Activated CD4-positive, alpha-beta T cell treated with anti-CD3 and anti-CD28 coated beads for 24 hours (primary cell): Measurements from ENCODE around the gene MAGED1.

ENCODE experiments used
- DNase-seq, 2 donors: peaks; one replicate each; pipeline ENCODE4 v3.0.0-alpha.2; 2020; ENCODE audit warnings: low read depth in 2 of 2

The MAGED1 gene, protein sequence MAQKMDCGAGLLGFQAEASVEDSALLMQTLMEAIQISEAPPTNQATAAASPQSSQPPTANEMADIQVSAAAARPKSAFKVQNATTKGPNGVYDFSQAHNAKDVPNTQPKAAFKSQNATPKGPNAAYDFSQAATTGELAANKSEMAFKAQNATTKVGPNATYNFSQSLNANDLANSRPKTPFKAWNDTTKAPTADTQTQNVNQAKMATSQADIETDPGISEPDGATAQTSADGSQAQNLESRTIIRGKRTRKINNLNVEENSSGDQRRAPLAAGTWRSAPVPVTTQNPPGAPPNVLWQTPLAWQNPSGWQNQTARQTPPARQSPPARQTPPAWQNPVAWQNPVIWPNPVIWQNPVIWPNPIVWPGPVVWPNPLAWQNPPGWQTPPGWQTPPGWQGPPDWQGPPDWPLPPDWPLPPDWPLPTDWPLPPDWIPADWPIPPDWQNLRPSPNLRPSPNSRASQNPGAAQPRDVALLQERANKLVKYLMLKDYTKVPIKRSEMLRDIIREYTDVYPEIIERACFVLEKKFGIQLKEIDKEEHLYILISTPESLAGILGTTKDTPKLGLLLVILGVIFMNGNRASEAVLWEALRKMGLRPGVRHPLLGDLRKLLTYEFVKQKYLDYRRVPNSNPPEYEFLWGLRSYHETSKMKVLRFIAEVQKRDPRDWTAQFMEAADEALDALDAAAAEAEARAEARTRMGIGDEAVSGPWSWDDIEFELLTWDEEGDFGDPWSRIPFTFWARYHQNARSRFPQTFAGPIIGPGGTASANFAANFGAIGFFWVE

DNA sequence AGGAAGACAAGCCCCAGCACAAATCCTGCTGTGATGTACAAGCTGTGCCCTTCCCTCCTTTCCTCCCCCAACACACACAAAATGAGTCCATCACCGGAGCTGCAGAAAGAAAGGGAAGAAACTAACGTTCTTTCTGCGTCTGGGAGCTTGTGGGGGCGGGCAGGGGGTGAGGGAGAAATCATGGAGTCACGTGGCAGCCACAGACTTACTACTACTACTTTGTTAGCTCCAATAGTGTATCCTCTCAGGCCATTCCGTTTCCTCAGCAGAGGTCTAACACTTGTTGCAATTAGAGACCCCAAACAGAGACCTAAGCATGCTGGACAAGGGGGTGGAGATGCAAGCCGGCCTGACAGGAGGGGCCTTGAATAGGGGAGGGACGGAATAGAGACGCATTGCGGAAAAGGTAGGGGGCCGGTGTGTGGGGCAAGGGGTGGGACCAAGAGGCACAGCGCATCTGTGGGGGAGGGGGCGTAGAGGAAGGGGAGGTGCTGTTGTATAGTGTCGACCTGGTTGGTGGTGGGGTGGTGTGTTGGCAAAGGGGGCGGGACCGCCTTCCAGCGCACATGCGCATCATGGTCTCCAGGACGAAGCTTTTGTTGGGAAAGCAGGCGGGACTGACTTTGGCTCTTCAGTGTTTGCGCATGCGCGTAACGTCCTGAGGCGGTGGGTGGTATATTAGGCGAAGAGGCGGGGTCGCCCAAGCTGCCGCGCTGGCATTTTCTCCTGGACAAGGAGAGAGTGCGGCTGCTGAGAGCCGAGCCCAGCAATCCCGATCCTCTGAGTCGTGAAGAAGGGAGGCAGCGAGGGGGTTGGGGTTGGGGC, at the start of gene MAGED1:
MAGED1 (plus strand) TSS at position 703 of the 825 bp plus-strand sequence. CDS start 682 bp downstream, outside the sequence.
- peak; percentile 49 to 59 for DNase-seq

DNA sequence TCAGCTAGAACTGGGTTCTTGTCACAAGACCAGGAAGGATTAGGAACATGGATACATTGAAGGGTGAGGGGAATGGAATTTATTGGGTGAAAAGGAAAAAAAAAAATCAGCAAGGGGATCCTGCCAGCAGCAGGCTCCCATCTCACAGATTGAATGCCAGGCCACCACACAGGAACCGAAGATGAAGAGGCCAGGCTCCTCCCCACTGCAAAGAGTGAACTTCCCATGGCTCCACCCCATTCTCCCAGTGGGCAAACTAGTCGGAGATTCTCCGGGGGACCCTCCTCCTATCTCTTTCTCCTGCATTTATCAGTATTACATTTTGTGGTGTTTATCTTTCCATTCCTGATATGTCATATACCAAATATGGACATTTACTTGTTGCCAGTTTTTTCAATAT, 46.0 kb upstream of the MAGED1 start:
- DNase-seq = no peak

DNA sequence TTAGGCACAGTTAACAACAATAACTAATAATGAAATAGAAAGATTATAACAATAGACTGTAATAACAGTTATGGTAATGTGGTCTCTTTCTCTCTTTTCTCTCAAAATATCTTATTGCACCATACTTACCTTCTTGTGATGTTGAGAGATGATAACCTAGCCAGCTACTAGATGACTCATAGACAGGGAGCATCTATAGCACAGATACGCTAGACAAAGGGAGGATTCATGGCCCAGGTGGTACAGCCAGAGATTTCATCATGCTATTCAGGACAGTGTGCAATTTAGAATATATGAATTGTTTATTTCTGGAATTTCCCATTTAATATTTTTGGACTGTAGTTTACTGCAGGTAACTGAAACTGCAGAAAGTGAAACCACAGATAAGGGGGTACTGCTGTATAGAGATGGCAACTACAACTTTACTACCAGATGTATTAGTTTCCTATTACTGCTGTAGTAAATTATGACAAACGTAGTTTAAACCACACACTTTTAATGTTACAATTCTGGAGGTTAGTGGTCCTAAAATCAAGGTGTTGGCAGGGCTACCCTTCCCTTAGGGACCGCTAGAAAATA, 41.8 kb upstream of the MAGED1 start:
- DNase-seq = no peak

DNA sequence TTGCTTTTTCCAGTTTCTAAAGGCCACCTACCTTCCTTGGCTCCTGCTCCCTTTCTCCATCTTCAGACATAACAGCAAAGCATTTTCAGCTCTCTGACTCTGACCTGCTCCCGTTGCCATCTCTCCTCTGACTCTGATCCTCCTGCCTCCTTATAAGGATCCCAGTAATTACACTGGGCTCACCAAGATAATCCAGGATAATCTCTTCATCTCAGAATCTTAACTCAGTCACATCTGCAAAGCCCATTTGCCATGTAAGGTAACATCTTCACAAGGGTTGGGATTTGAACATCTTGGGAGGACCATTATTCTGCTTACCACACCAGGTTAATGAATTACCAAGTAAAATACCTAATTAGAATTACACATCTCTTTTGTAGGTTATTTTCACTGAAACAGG, 41.3 kb upstream of the MAGED1 start:
- DNase-seq = no peak

DNA sequence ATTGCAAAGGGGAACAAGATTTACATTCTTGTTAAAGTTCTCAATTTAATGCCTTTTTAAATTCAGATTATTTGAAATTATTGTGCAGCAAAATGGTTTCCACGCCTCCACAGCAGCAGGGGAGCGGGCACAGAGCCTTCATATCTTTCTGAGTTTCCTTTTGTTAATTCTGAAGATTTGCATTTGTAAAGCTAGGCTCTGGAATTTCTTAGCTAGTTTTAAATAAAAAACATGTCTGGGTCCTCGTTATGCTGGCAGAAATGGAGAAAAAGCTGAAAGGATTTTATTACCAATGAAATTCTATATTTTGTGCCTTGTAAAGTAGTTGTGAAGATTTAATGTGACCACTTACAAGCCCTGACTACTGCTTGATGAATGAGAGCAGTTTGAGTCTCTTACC, 40.8 kb upstream of the MAGED1 start:
- no peak for DNase-seq

DNA sequence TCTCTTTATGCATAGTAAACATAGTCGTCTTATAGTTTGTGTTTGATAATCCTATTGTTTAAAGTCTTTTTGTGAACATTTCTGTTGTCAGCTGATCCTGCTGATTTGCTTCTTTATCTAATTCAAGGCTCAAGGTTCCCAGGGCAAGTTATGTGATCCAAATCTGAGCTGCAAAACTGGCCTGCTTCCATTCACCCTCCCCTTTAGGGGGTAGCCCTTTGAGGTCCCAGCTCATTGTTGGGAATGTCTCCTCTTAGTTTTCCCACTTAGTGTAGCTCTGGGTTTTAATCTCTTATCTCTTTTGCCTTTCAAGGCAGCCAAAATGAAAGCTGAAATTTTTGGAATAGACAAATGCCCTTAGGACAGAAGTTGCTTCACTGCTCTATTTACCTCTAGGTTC, 40.2 kb upstream of the MAGED1 start:
- DNase-seq = no peak

DNA sequence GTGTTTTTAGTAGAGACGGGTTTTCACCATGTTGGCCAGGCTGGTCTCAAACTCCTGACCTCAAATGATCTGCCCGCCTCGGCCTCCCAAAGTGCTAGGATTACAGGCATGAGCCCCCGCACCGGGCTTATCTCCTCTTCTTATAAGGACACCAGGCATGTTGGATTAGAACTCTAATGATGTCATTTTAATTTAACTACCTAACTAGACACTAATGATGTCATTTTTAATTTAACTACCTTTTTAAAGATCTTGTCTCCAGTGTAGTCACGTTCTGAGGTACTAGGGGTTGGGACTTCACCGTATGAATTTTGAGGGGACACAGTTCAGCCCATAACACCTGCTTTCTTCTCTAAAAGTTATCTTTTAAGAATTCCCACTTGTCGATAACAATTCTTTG, 37.7 kb upstream of the MAGED1 start:
- no peak for DNase-seq

DNA sequence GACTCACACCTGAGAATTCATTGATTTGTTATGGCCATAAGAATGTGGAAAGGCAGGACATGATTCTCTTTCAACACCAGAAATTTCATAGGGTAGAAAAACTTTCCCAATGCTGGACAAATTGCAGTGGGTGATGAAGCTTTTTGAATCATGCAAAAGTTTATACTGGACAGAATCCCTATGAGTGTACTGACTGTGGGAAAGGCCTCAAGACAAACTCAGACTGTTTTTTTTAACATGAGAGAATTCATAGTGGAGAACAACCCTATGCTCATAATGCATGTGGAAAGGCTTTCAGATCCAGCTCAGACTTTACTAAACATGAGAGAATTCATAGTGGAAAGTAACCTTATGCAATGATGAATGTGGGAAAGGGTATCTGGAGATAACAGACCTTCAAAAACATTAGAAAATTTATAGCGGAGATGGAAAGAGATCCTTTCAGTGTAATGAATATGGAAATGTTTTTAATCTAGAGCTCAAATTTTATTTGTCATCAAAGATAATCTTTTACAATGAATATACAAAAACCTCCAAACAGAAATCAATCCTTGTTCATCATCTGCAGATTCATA, 36.2 kb upstream of the MAGED1 start:
- DNase-seq = no peak

DNA sequence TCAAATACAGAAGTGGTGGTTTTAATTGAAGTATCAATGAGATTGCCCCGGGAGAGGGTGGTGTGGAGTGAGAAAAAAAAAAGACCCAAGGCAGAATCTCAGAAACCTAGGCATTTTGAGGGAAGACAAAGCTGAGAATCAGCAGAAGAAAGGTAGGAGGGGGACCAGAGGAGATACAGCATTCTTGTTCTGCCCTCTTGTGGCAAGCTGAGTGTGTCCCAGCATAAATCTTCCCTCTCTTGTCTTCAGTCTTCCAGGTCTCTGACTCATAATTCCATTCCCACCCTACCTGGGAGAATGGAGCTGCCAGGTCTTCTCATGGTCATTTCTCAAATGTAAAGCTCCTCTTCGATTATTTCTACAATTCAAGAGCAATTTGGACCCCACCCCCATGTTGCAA, 32.7 kb upstream of the MAGED1 start:
- DNase-seq = no peak

DNA sequence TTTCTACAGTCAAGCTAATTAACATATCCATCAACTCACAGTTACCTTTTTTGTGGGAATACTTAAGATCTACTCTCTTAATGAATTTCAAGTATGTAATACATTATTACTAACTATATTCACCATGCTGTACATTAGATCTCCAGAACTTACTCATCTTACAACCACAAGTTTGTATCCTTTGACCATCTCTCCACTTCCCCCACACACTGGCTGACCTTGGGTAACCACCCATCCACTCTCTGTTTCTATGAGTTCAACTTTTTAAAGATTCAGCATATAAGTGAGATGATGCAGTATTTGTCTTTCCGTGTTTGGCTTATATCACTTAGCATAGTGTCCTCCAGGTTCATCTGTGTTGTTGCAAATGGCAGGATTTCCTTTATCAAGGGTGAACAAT, 30.5 kb upstream of the MAGED1 start:
- DNase-seq = no peak

DNA sequence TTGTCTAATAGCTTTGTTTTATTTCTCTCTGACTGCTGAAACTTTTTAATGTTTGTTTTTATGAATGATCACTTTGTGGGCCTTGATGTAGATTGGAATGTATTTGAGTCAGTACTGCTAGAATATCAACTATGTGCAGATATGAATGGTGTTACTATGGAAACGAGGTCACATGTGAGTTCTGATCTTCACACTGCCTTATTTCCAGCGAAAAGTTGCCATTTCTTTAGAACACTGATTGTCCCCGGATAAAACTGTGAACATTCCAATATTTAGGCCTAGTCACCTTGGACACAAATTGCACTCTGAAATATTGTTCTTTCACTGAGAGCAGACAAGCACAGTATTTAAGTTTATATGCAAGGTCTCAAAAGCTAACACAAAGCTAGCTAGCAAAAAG, 27.2 kb upstream of the MAGED1 start:
- no peak for DNase-seq

DNA sequence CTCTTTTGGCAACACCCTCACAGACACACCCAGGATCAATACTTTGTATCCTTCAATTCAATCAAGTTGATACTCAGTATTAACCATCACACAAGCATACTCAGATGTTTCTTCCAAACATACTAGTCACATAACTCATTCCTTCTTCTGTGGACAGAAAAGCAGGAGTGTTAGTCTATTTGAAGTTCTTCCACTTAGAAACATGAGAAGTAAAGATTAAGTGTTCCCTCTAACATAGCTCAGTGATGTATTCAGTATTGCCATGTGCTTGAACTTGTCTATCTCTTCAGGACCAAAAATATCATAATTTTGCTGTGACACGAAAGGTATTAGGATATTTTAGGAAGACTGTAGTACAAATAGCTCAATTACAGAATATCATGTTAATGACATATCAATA, 25.8 kb upstream of the MAGED1 start:
- no peak for DNase-seq

DNA sequence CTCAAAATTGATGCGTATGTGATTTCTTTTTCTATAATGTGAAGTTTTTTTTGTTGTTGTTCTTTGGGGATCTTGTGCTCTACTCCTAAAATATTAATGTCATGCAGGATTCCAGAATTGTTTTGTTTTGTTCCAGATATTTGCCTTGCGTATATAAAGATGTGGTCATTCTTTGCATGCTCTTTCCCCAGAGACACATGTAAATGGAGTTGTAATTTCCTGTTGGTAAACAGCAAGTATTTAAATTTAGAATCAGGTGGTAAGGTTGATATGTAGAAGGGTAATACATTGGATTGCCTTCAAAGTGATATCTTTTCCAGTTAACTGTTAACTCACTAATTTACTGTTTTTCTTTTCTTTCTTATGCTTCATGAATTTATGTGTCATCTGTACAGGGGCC, 23.1 kb upstream of the MAGED1 start:
- DNase-seq = no peak

DNA sequence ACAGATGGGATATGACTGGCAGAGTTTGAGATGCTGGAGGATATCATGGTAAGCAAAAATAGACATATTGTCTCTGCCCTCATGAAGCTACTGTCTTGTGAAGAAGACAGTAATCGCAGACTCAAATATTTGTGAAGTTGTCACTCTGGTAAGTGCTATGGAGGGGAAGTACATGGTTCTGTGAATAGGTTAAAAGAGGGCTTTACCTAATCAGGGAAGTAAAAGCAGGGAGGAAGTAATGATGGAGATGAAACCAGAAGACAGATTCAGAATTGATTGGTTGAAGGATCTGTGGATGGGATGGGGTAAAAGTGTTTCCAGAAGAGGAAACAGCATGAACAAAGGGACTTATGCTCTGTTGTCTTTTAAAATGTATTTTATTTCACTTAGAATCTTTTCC, 19.3 kb upstream of the MAGED1 start:
- no peak for DNase-seq

DNA sequence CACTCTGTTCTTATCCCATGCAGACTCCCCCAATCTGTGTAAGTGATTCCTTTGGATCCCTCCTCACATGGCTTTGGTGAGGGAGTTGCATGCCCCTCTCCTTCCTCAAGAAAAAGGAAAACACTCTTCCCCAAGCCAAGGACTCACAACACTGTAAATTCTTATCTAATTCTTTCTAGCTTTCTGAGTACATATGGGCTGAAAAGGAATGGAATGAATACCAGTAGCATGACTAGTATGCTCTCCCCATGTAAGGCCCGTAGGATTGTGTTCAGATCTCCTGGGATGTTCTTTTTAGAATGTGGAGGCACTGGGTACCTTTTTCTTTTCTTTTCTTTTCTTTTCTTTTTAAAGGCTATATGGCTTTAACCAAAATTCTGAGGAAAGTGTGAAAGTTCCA, 17.0 kb upstream of the MAGED1 start:
- no peak for DNase-seq

DNA sequence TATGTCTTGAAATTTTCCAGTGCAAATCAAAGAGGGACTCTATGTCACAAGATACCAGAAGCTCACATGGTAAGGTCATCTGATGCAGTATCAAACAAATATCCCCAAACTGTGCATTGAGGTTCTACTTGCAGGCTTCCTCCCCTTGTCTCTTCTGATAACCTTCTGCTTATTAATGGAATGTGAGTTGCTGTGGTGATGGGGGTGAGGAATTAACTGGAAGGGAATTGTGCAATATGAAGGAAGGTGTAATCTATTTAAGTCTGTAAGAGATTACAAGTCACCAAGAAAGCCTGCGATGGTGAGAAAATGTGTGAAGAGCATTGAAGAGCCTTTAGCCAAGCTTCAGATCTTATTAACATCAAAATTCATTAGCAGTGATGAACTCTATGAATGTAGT, 15.4 kb upstream of the MAGED1 start:
- no peak for DNase-seq

DNA sequence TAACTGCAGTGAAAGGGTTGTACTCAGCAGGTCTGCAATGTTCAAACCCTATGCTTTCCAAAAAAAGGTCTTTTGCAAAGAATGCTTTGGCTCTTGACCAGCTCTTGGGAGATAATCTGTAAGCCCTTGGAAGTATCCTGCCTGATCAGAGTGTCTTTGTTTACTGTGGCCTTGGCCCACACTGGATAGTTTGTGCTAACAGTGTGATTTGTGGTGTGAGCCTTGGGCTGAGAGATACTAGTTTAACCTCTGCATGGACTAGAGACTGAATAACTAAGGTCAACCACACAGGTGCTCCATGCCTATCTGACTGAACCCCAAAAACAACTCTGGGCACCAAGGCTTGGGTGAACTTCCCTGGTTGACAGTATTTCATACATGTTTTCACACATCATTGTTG, 3.6 kb upstream of the MAGED1 start:
- no peak for DNase-seq

DNA sequence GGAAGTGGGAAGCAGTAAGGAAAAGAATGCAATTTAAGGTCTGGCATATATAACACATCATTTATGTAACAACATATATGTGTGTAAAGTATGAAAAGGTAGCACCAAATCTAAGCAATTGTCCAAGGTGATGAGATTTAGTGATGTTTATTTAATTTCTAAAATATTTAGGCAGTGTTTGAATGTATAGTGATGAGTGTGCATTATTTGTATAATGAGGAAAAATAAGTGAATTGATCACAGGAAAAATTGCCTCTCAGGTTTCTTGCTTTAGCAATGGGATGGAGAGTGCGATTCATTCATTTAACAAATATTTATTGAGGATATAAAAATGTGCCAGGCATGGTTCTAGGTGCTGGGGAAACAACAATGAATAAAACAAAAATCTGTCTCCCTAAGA, 2.2 kb upstream of the MAGED1 start:
- DNase-seq = no peak

DNA sequence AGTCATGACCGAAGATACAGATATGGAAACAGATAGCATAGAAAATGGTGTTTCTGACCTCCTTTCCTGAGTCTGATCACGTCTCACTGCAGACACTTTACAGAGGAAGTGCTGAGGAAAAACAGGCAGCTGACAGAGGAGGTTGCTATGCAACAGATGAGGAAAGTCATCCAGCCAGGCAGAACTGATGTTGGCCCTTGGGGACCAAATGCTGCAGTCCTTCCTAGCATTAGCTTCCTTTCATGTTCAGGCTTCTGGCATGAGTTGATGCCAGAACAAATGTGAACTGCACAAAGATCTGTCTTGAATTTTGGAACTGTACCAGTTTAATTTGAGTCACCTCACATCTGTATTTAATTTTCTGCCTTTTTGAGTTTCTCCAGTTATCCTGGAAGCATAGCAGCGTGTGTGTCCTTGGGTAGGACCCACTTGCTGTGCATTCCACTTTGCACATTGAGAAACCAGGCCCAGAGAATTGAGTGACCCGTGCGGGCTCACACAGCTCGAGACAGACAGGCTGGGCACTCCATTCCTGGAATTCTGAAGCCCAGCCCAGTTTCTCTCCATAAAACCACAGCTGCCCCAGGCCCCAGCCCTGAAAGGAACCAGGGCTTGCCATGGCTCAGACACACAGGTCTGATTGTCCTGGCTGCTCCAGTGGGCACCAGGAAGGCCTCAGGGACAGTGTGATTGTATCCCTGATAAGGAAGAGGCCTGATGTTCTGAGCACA, 1.4 kb upstream of the MAGED1 start:
- no peak for DNase-seq

DNA sequence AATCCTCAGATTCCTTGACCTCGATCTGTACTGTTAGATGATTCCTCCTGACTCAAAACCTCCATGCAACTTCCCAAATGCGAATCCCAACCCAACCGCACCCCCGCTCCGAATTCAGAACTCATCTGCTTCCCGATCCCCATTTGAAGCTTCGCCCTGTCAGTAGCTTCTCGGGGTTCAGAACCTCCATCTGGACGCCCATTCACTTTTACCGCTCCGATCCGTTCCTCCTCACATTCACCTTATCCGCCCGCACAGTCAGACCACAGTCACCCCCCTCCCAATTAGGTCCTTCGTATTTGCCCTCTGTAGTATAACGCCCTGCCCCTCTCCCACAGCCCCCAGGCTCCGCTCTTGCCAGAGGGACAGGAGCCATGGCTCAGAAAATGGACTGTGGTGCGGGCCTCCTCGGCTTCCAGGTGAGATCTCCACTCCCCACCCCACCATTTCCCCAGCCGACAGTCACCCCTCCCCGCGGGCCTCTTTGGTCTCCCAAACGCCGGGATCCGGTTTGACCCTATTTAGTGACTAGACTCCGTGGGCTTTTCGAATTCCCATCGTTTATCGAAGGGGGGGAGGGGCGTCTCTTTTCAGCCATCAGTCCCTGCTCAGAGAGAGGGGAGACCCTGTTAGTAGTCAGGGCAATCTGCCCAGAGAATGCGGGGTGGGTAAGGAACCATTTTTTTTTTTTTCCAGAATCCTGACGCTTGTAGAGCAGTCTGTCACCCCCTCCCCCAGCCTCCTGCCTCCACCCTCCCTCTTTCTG, 691 bp downstream of the MAGED1 start:
- no peak for DNase-seq
